ENCODE results near the gene FARS2. TPM values are rescaled to one million over a fixed set of nuclear protein-coding genes. Genes with fewer than 3 reads are reported as not detected.

Gene FARS2
- total RNA-seq, 1 donor from 2014 or later, result 8.2 TPM

GRCh38 chr6:5624256-5624655 is 362.9 kb downstream of the FARS2 start:
- no peak for DNase-seq (ENCODE audit: low read depth)
- TF ChIP-seq CTCF (IDR thresholded peaks at IDR 0.05; ENCODE audit: insufficient read depth, low read length, poor library complexity, severe bottlenecking), result no peak
- Histone ChIP-seq H3K27me3 (ENCODE audit: control insufficient read depth, insufficient read depth, low read length) (no peaks in the 10 kb centered on the region), H3K36me3 (ENCODE audit: control insufficient read depth, insufficient read depth, low read length) (no peaks in the 10 kb centered on the region), H3K4me3 (ENCODE audit: low read depth, low read length) (no peak overlapping the region)

GRCh38 chr6:5626727-5627426 is 365.6 kb downstream of the FARS2 start:
- no peaks in the 10 kb centered on the region for H3K27me3 ChIP-seq (ENCODE audit: control insufficient read depth, insufficient read depth, low read length)
- DNase-seq (ENCODE audit: low read depth), result no peak
- no peak for TF ChIP-seq CTCF (IDR thresholded peaks at IDR 0.05; ENCODE audit: insufficient read depth, low read length, poor library complexity, severe bottlenecking)
- H3K4me3 ChIP-seq (ENCODE audit: low read depth, low read length), result no peak overlapping the region
- H3K36me3 ChIP-seq (ENCODE audit: control insufficient read depth, insufficient read depth, low read length), result no peaks in the 10 kb centered on the region

- Histone ChIP-seq H3K36me3 (ENCODE audit: control insufficient read depth, insufficient read depth, low read length) (no peaks in the 10 kb centered on the region), H3K4me3 (ENCODE audit: low read depth, low read length) (no peak overlapping the region), H3K27me3 (ENCODE audit: control insufficient read depth, insufficient read depth, low read length) (no peaks in the 10 kb centered on the region)
- no peak for TF ChIP-seq CTCF (IDR thresholded peaks at IDR 0.05; ENCODE audit: insufficient read depth, low read length, poor library complexity, severe bottlenecking)
- DNase-seq (ENCODE audit: low read depth), result no peak
Measured at GRCh38 chr6:5630636-5631035, 369.3 kb downstream of the FARS2 start.

GRCh38 chr6:5632348-5632935 is 371.1 kb downstream of the FARS2 start:
- H3K4me3 ChIP-seq (ENCODE audit: low read depth, low read length), result no peak overlapping the region
- TF ChIP-seq CTCF (IDR thresholded peaks at IDR 0.05; ENCODE audit: insufficient read depth, low read length, poor library complexity, severe bottlenecking), result no peak
- no peak for DNase-seq (ENCODE audit: low read depth)

GRCh38 chr6:5634525-5634924 is 373.2 kb downstream of the FARS2 start:
- Histone ChIP-seq H3K36me3 (ENCODE audit: control insufficient read depth, insufficient read depth, low read length) (no peaks in the 10 kb centered on the region), H3K27me3 (ENCODE audit: control insufficient read depth, insufficient read depth, low read length) (no peaks in the 10 kb centered on the region), H3K4me3 (ENCODE audit: low read depth, low read length) (no peak overlapping the region)
- no peak for DNase-seq (ENCODE audit: low read depth)
- TF ChIP-seq CTCF (IDR thresholded peaks at IDR 0.05; ENCODE audit: insufficient read depth, low read length, poor library complexity, severe bottlenecking), result no peak

More at GRCh38 chr6:5632348-5632935, 371.1 kb downstream of the FARS2 start:
- Histone ChIP-seq H3K27me3 (ENCODE audit: control insufficient read depth, insufficient read depth, low read length) (no peaks in the 10 kb centered on the region), H3K36me3 (ENCODE audit: control insufficient read depth, insufficient read depth, low read length) (no peaks in the 10 kb centered on the region)

Data from kidney epithelial cell (primary cell).